ENCODE measurements around the gene TMEM141. TPM values are rescaled to one million over a fixed set of nuclear protein-coding genes. Genes with fewer than 3 reads are reported as not detected.

Gene TMEM141
- total RNA-seq, 4 donors from 2014 or later: 179 to 392 (median 224) TPM

- Histone ChIP-seq H3K4me3 (peak overlapping the region; percentile 91 to 99 (median 95)), H3K9me3 (no peaks in the 10 kb centered on the region), H3K4me1 (peaks cover 23 to 41% (median 31%) of the 10 kb centered on the region in 4 donors), H3K27ac (peak overlapping the region; percentile 91 to 98 (median 94)), H3K27me3 (no peaks in the 10 kb centered on the region), H3K36me3 (peaks cover 0 to 7% (median 2%) of the 10 kb centered on the region in 4 donors)
- TF ChIP-seq, protein P1, sequence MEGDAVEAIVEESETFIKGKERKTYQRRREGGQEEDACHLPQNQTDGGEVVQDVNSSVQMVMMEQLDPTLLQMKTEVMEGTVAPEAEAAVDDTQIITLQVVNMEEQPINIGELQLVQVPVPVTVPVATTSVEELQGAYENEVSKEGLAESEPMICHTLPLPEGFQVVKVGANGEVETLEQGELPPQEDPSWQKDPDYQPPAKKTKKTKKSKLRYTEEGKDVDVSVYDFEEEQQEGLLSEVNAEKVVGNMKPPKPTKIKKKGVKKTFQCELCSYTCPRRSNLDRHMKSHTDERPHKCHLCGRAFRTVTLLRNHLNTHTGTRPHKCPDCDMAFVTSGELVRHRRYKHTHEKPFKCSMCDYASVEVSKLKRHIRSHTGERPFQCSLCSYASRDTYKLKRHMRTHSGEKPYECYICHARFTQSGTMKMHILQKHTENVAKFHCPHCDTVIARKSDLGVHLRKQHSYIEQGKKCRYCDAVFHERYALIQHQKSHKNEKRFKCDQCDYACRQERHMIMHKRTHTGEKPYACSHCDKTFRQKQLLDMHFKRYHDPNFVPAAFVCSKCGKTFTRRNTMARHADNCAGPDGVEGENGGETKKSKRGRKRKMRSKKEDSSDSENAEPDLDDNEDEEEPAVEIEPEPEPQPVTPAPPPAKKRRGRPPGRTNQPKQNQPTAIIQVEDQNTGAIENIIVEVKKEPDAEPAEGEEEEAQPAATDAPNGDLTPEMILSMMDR (IDR thresholded peaks at IDR 0.05): no peak
- TF ChIP-seq EP300 (IDR thresholded peaks at IDR 0.05; ENCODE audit: low read depth) (no peak), POLR2AphosphoS5 (IDR thresholded peaks at IDR 0.05) (no peak), POLR2A (IDR thresholded peaks at IDR 0.05) (no peak)
- intact Hi-C loops (cut with DNase I; ENCODE audit: low total_unique reads) (no loop called here), in situ Hi-C loops (cut with MboI; ENCODE audit: low pct_ligation_motif_present in 1 of 4, low pct_unique_long_range_greater_than_20kb in 1 of 4, low sequenced_read_pairs in 3 of 4) (no loop called here)
- DNase-seq: peak; percentile 35
- WGBS, 2 donors (ENCODE audit: low coverage in 1 of 2): 0% methylated on average over 48 of the region's 93 CpGs; no CpG with 5 or more reads in 1 of the 2 donors
Observed at GRCh38 chr9:136808075-136808805, 17.1 kb downstream of the TMEM141 start.

DNA sequence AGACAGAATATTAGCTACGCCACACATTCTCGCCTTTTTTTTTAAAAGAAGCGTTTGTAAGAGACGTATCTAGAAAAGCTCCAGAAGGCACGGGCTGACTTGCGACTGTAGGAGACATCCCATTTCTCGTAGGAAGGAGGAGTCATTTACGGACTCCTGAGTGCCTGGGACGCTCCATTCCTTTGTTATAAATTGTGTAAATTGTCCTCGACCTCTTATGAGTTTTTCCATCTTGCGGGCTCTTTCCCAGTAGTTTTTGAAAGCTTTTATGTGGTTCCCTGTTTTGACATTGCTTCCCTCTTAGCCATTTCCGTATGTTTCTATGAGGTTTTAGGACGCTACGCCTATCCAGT, 17.6 kb downstream of the TMEM141 start:
- Histone ChIP-seq H3K27ac (peak overlapping the region; percentile 91 to 98 (median 94)), H3K4me1 (peaks cover 23 to 41% (median 31%) of the 10 kb centered on the region in 4 donors), H3K4me3 (peak overlapping the region; percentile 91 to 99 (median 95)), H3K36me3 (peaks cover 0 to 7% (median 2%) of the 10 kb centered on the region in 4 donors), H3K9me3 (no peaks in the 10 kb centered on the region), H3K27me3 (no peaks in the 10 kb centered on the region)
- in situ Hi-C loops (cut with MboI; ENCODE audit: low pct_ligation_motif_present in 1 of 4, low pct_unique_long_range_greater_than_20kb in 1 of 4, low sequenced_read_pairs in 3 of 4) (no loop called here), intact Hi-C loops (cut with DNase I; ENCODE audit: low total_unique reads) (no loop called here)
- TF ChIP-seq POLR2A (IDR thresholded peaks at IDR 0.05) (no peak), POLR2AphosphoS5 (IDR thresholded peaks at IDR 0.05) (no peak), EP300 (IDR thresholded peaks at IDR 0.05; ENCODE audit: low read depth) (no peak)
- TF ChIP-seq, protein P1 (IDR thresholded peaks at IDR 0.05): no peak
- no peak for DNase-seq
- WGBS, 2 donors (ENCODE audit: low coverage in 1 of 2): 4 to 8% methylated on average over 14 of the region's 14 CpGs

DNA sequence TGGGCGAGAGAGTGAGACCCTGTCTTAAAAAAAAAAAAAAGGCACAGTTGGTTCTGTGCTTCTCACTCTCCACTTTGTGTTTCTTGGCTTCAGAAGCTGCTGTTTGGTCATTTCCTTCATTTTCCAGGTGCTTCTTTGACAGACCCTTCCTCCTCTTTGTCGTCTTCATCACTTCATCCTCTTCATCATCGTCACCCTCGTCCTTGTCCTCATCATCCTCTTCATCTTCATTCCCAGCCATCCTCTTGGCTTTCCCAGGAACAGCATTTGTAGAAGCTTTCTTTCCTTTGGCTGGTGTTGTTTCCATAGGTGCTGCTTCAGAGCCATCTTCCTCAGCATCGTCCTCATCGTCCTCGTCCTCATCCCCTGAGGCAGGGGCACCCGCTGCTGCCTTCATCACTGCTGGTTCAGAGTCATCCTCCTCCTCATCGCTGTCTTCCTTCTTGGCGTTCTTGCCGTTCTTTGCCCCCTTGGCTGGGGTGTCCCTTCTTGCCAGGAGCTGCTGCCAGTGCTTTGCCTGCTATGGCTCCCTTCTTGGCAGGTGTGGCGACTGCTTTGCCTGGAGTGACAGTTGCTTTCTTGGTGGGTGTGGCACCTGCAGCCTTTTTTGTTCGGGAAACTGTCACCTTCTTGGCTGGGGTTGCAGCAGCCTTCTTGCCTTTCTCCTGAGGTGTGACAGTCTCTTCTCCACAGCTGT, 23.7 kb downstream of the TMEM141 start:
- WGBS, 2 donors (ENCODE audit: low coverage in 1 of 2): 75 to 86% methylated on average over 6 to 13 of the region's 13 CpGs
- in situ Hi-C loops (cut with MboI; ENCODE audit: low pct_ligation_motif_present in 1 of 4, low pct_unique_long_range_greater_than_20kb in 1 of 4, low sequenced_read_pairs in 3 of 4): no loop called here

GRCh38 chr9:136815422-136815782, 24.3 kb downstream of the TMEM141 start:
- in situ Hi-C loops (cut with MboI; ENCODE audit: low pct_ligation_motif_present in 1 of 4, low pct_unique_long_range_greater_than_20kb in 1 of 4, low sequenced_read_pairs in 3 of 4): no loop called here

More for the DNA sequence above, 23.7 kb downstream of the TMEM141 start:
- no peak for DNase-seq
- TF ChIP-seq POLR2A (IDR thresholded peaks at IDR 0.05): no peak
- TF ChIP-seq EP300 (IDR thresholded peaks at IDR 0.05; ENCODE audit: low read depth): no peak
- no peak for TF ChIP-seq POLR2AphosphoS5 (IDR thresholded peaks at IDR 0.05)
- TF ChIP-seq, protein P1 (IDR thresholded peaks at IDR 0.05): no peak
- H3K27me3 ChIP-seq: no peaks in the 10 kb centered on the region
- no peak overlapping the region for H3K4me3 ChIP-seq
- peaks cover 2 to 14% (median 4%) of the 10 kb centered on the region in 4 donors for H3K4me1 ChIP-seq
- no peaks in the 10 kb centered on the region for H3K9me3 ChIP-seq
- intact Hi-C loops (cut with DNase I; ENCODE audit: low total_unique reads): no loop called here
- no peak overlapping the region for H3K27ac ChIP-seq
- peaks cover 0 to 13% (median 2%) of the 10 kb centered on the region in 4 donors for H3K36me3 ChIP-seq

More at GRCh38 chr9:136815422-136815782, 24.3 kb downstream of the TMEM141 start:
- 0 to 44% methylated on average over 1 of the region's 1 CpG for WGBS, 2 donors (ENCODE audit: low coverage in 1 of 2)
- no peak for DNase-seq
- intact Hi-C loops (cut with DNase I; ENCODE audit: low total_unique reads): no loop called here
- TF ChIP-seq EP300 (IDR thresholded peaks at IDR 0.05; ENCODE audit: low read depth) (no peak), POLR2A (IDR thresholded peaks at IDR 0.05) (no peak), POLR2AphosphoS5 (IDR thresholded peaks at IDR 0.05) (no peak)
- TF ChIP-seq, protein P1 (IDR thresholded peaks at IDR 0.05): no peak
- H3K36me3 ChIP-seq: peaks cover 0 to 13% (median 2%) of the 10 kb centered on the region in 4 donors
- no peak overlapping the region for H3K4me3 ChIP-seq
- H3K27me3 ChIP-seq: no peaks in the 10 kb centered on the region
- no peaks in the 10 kb centered on the region for H3K9me3 ChIP-seq
- no peak overlapping the region for H3K27ac ChIP-seq
- peaks cover 0 to 8% (median 0%) of the 10 kb centered on the region in 4 donors for H3K4me1 ChIP-seq
